GM21360 (cell line): ENCODE measurements around the gene AKT3.

Experiments used
- ATAC-seq: cut with Tn5 transposase; IDR thresholded peaks from one replicate; pipeline ENCODE4 v1.9.1; 2021; ENCODE audit warnings: mild to moderate bottlenecking, moderate library complexity; ENCODE audit not compliant: unreplicated experiment

The AKT3 gene

GRCh38 chr1:243438815-243439214, 411.2 kb downstream of the AKT3 start:
- no peak for ATAC-seq
